ENCODE data around the gene CAMK1G. TPM values are rescaled to one million over a fixed set of nuclear protein-coding genes. Genes with fewer than 3 reads are reported as not detected.

The CAMK1G gene
- total RNA-seq, 1 experiment from 2014 or later, result 21.2 TPM

GRCh38 chr1:209651138-209651587 is 67.6 kb downstream of the CAMK1G start:
- intact Hi-C loops (cut with micrococcal nuclease; ENCODE audit: unreplicated experiment), result no loop called here
- POLR2A ChIA-PET (ENCODE audit: low non-redundant PET), result no interaction called here
- H3K4me3 ChIP-seq (ENCODE audit: low read depth, low read length, poor library complexity, severe bottlenecking), result no peak overlapping the region

GRCh38 chr1:209652121-209652735 is 68.7 kb downstream of the CAMK1G start, which contains the start of gene LAMB3:
Gene LAMB3 (minus strand): TSS chr1:209652425. CDS start chr1:209650944, 1,481 bp downstream.
- Histone ChIP-seq H3K27ac (ENCODE audit: low read depth, low read length, poor library complexity, severe bottlenecking) (peak within 1 kb of the TSS; percentile 39), H3K27me3 (replicated peaks; ENCODE audit: insufficient read depth, low read depth, low read length, poor library complexity) (no peaks in the 10 kb centered on the region), H3K36me3 (ENCODE audit: insufficient read depth, low read length, poor library complexity, severe bottlenecking) (no peaks in the 10 kb centered on the region), H3K4me1 (ENCODE audit: insufficient read depth, low read length, poor library complexity, severe bottlenecking) (peaks cover 32% of the 10 kb centered on the region), H3K9me3 (ENCODE audit: low read depth, low read length, poor library complexity, severe bottlenecking) (no peaks in the 10 kb centered on the region), H3K4me3 (ENCODE audit: low read depth, low read length, poor library complexity, severe bottlenecking) (no peak within 1 kb of the TSS)
- no peak for DNase-seq (ENCODE audit: low spot score)
- TF ChIP-seq CTCF (conservative IDR thresholded peaks at IDR 0.05; ENCODE audit: low read depth, low read length) (no peak), EZH2 (IDR thresholded peaks at IDR 0.05; ENCODE audit: borderline replicate concordance, low read depth, low read length, poor library complexity, severe bottlenecking) (no peak)
- intact Hi-C loops (cut with micrococcal nuclease; ENCODE audit: unreplicated experiment), result no loop called here
- ChIA-PET CTCF (no interaction called here), POLR2A (ENCODE audit: low non-redundant PET) (no interaction called here)
- no TSS peak for BruUV-seq (replicated peaks)

More at GRCh38 chr1:209651138-209651587, 67.6 kb downstream of the CAMK1G start:
- no TSS peak for BruUV-seq (replicated peaks)
- peaks cover 36% of the 10 kb centered on the region for H3K4me1 ChIP-seq (ENCODE audit: insufficient read depth, low read length, poor library complexity, severe bottlenecking)
- CTCF ChIA-PET, result no interaction called here
- H3K27me3 ChIP-seq (replicated peaks; ENCODE audit: insufficient read depth, low read depth, low read length, poor library complexity), result no peaks in the 10 kb centered on the region
- H3K27ac ChIP-seq (ENCODE audit: low read depth, low read length, poor library complexity, severe bottlenecking), result no peak overlapping the region
- H3K36me3 ChIP-seq (ENCODE audit: insufficient read depth, low read length, poor library complexity, severe bottlenecking), result no peaks in the 10 kb centered on the region
- H3K9me3 ChIP-seq (ENCODE audit: low read depth, low read length, poor library complexity, severe bottlenecking), result no peaks in the 10 kb centered on the region
- TF ChIP-seq CTCF (conservative IDR thresholded peaks at IDR 0.05; ENCODE audit: low read depth, low read length), result no peak
- DNase-seq (ENCODE audit: low spot score), result no peak

- Histone ChIP-seq H3K36me3 (ENCODE audit: insufficient read depth, low read length, poor library complexity, severe bottlenecking) (no peaks in the 10 kb centered on the region), H3K4me1 (ENCODE audit: insufficient read depth, low read length, poor library complexity, severe bottlenecking) (peaks cover 25% of the 10 kb centered on the region), H3K9me3 (ENCODE audit: low read depth, low read length, poor library complexity, severe bottlenecking) (no peaks in the 10 kb centered on the region), H3K27ac (ENCODE audit: low read depth, low read length, poor library complexity, severe bottlenecking) (peak overlapping the region; percentile 39), H3K4me3 (ENCODE audit: low read depth, low read length, poor library complexity, severe bottlenecking) (no peak overlapping the region), H3K27me3 (replicated peaks; ENCODE audit: insufficient read depth, low read depth, low read length, poor library complexity) (no peaks in the 10 kb centered on the region)
- DNase-seq (ENCODE audit: low spot score), result peak; percentile 57
- ChIA-PET CTCF (no interaction called here), POLR2A (ENCODE audit: low non-redundant PET) (no interaction called here)
- TF ChIP-seq CTCF (conservative IDR thresholded peaks at IDR 0.05; ENCODE audit: low read depth, low read length) (no peak), EZH2 (IDR thresholded peaks at IDR 0.05; ENCODE audit: borderline replicate concordance, low read depth, low read length, poor library complexity, severe bottlenecking) (no peak)
- no TSS peak for BruUV-seq (replicated peaks)
- intact Hi-C loops (cut with micrococcal nuclease; ENCODE audit: unreplicated experiment), result no loop called here
Measured at GRCh38 chr1:209652873-209653401, 69.4 kb downstream of the CAMK1G start.

Measured in A673 (cell line).